ENCODE results near the gene TUBG1. TPM values are rescaled to one million over a fixed set of nuclear protein-coding genes. Genes with fewer than 3 reads are reported as not detected.

The TUBG1 gene
- total RNA-seq, 1 experiment from 2014 or later = 133 TPM

DNA sequence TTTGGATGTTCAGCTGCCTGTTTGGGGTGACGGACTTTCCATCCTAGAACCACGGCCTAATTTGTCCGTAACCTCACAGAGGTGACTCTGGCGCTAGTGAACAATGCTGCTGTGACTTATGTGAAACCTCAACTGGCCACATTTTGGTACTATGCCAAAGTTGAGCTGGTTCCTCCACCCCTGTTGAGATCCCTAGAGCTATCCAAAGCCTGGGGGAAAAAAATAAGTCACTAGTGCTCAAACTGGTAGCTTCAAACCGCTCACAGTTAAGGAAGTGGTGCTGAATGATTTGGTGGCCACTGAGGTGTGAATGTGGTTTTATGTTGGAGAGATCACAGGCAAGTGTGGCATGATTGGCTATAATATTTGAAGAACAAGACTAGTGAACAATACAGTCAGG, 38.3 kb downstream of the TUBG1 start:
- Mint-ChIP-seq H3K4me3 (ENCODE audit: low read depth, unreplicated experiment) (no peak overlapping the region), H3K4me1 (ENCODE audit: low read depth, unreplicated experiment) (no peaks in the 10 kb centered on the region), H3K27ac (ENCODE audit: unreplicated experiment) (no peak overlapping the region), H3K27me3 (ENCODE audit: unreplicated experiment) (peaks cover 24% of the 10 kb centered on the region), H3K9me3 (ENCODE audit: low read depth, unreplicated experiment) (no peaks in the 10 kb centered on the region), H3K36me3 (ENCODE audit: insufficient read depth, unreplicated experiment) (no peaks in the 10 kb centered on the region)
- intact Hi-C loops (cut with micrococcal nuclease; ENCODE audit: unreplicated experiment) = no loop called here
- TF ChIP-seq, protein P1, sequence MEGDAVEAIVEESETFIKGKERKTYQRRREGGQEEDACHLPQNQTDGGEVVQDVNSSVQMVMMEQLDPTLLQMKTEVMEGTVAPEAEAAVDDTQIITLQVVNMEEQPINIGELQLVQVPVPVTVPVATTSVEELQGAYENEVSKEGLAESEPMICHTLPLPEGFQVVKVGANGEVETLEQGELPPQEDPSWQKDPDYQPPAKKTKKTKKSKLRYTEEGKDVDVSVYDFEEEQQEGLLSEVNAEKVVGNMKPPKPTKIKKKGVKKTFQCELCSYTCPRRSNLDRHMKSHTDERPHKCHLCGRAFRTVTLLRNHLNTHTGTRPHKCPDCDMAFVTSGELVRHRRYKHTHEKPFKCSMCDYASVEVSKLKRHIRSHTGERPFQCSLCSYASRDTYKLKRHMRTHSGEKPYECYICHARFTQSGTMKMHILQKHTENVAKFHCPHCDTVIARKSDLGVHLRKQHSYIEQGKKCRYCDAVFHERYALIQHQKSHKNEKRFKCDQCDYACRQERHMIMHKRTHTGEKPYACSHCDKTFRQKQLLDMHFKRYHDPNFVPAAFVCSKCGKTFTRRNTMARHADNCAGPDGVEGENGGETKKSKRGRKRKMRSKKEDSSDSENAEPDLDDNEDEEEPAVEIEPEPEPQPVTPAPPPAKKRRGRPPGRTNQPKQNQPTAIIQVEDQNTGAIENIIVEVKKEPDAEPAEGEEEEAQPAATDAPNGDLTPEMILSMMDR (IDR thresholded peaks at IDR 0.05; ENCODE audit: unreplicated experiment) = no peak
- CTCF ChIA-PET = interaction anchor here (0.8 kb wide), 2 partner anchors 13 to 29 kb away, joined by 3 to 4 read pairs; partner anchors contain the start of gene PLEKHH3
- DNase-seq = no peak
- BruUV-seq (replicated peaks) = no TSS peak

DNA sequence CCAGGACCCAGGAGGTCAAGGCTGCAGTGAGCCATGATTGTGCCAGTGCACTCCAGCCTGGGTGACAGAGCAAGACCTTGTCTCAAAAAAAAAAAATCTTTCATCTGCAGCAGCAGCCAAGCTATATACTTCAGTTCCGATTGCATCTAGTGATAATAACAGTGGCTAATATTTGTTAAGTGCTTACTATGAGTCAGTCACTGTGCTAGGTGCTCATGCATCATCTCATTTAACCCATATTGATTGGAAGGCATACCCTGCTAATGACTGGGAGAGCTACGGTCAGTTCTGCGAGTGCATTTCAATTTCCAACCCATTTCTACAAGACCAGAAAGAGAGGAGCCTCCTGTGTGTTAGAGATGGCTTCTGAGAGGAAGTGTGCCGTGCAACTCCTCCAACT, 41.9 kb downstream of the TUBG1 start:
- Mint-ChIP-seq H3K27me3 (ENCODE audit: unreplicated experiment) (peaks cover 28% of the 10 kb centered on the region), H3K9me3 (ENCODE audit: low read depth, unreplicated experiment) (no peaks in the 10 kb centered on the region), H3K27ac (ENCODE audit: unreplicated experiment) (no peak overlapping the region), H3K36me3 (ENCODE audit: insufficient read depth, unreplicated experiment) (no peaks in the 10 kb centered on the region), H3K4me3 (ENCODE audit: low read depth, unreplicated experiment) (no peak overlapping the region), H3K4me1 (ENCODE audit: low read depth, unreplicated experiment) (peaks cover 9% of the 10 kb centered on the region)
- DNase-seq = no peak
- CTCF ChIA-PET = interaction anchor here (1.0 kb wide), 1 partner anchor 73 kb away, joined by 3 read pairs; no protein-coding TSS in a partner anchor
- no TSS peak for BruUV-seq (replicated peaks)
- TF ChIP-seq, protein P1 (IDR thresholded peaks at IDR 0.05; ENCODE audit: unreplicated experiment) = no peak
- intact Hi-C loops (cut with micrococcal nuclease; ENCODE audit: unreplicated experiment) = no loop called here

DNA sequence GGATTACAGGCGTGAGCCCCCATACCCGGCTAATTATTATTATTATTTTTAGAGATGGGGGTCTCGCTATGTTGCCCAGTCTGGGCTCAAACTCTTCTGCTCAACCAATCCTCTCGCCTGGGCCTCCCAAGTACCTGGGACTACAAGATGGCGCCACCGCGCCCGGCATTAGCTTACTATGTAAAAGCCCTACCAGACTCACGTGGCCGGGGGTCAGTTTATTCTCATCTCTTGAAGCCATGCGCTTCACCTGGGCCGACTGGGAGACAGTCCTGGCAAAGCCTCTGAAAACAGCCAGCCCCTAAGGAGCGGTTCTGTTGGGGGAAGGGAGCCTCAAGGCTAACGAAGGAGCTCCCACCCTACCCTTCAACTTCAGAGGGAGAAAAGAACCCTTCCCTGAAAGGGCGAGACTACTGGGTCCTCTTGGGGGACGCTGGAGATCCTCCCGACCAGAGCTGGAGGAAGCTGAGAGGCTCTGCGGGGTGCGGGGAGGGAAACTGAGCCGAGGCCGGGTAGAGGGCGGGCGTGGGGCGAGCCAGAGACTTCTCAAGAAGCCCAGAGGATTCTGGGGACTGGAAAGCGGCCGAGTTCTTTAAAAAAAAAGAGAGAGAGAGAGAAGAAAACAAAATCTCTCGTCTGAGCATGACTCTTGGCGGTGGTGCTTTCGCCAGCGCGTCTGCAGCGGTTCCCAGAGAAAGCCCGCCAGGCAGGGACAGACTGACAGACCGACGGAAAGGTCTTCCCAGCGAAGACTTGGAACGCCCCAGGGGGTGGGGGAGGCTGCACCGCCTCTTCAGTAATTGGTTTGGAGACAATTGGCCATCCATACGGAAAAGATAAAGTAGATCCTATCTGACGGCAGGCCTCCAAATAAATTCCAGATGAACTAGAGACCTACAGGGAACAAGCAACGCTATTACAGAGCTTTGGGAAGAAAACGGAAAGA, 44.0 kb downstream of the TUBG1 start:
- TF ChIP-seq, protein P1 (IDR thresholded peaks at IDR 0.05; ENCODE audit: unreplicated experiment) = no peak
- Mint-ChIP-seq H3K9me3 (ENCODE audit: low read depth, unreplicated experiment) (peaks cover 3% of the 10 kb centered on the region), H3K27ac (ENCODE audit: unreplicated experiment) (no peak overlapping the region), H3K4me3 (ENCODE audit: low read depth, unreplicated experiment) (no peak overlapping the region), H3K27me3 (ENCODE audit: unreplicated experiment) (peaks cover 16% of the 10 kb centered on the region), H3K36me3 (ENCODE audit: insufficient read depth, unreplicated experiment) (no peaks in the 10 kb centered on the region), H3K4me1 (ENCODE audit: low read depth, unreplicated experiment) (peaks cover 9% of the 10 kb centered on the region)
- DNase-seq = no peak
- no TSS peak for BruUV-seq (replicated peaks)
- CTCF ChIA-PET = no interaction called here
- intact Hi-C loops (cut with micrococcal nuclease; ENCODE audit: unreplicated experiment) = no loop called here

DNA sequence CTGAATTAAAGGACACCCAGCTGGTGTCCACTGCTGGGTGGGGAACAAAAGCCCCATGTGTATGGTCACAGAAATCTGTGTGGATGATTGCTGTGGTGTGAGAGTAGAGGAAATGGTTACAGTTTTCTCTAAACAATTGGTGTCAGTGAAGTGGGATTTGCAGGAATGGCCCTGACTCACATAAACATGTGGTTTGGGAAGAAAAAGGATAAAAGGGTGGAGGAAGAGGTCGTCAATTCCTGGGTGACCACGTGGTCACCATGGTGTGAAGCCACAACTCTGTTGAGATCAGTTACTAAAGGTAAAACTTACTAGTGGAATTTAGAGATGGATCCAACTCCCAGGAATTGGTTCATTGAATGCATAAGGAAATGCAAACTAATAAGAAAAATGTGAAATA, 46.0 kb downstream of the TUBG1 start:
- Mint-ChIP-seq H3K9me3 (ENCODE audit: low read depth, unreplicated experiment) (peaks cover 3% of the 10 kb centered on the region), H3K27ac (ENCODE audit: unreplicated experiment) (no peak overlapping the region), H3K36me3 (ENCODE audit: insufficient read depth, unreplicated experiment) (peaks cover 10% of the 10 kb centered on the region), H3K27me3 (ENCODE audit: unreplicated experiment) (peaks cover 10% of the 10 kb centered on the region), H3K4me1 (ENCODE audit: low read depth, unreplicated experiment) (peaks cover 14% of the 10 kb centered on the region), H3K4me3 (ENCODE audit: low read depth, unreplicated experiment) (no peak overlapping the region)
- CTCF ChIA-PET = interaction anchor here (0.7 to 1.2 kb wide), 2 partner anchors 12 to 21 kb away, joined by 4 to 5 read pairs; no protein-coding TSS in a partner anchor
- TF ChIP-seq, protein P1 (IDR thresholded peaks at IDR 0.05; ENCODE audit: unreplicated experiment) = no peak
- no TSS peak for BruUV-seq (replicated peaks)
- no peak for DNase-seq
- intact Hi-C loops (cut with micrococcal nuclease; ENCODE audit: unreplicated experiment) = no loop called here
